IMR-90 (cell line): Measurements from ENCODE around the gene KRT71. TPM values are rescaled to one million over a fixed set of nuclear protein-coding genes. Genes with fewer than 3 reads are reported as not detected.

ENCODE experiments used
- ATAC-seq: fragments of 200-7000 bp; cut with Tn5 transposase; 2 replicates; pipeline ENCODE4 v1.9.1; 2020; ENCODE audit warnings: low read depth, mild to moderate bottlenecking, moderate library complexity
- BruUV-seq: library from RNA; stranded (reverse); fragments of 400-500 nt; replicated peaks from 2 replicates; lab custom pipeline; 2021; lab: Mats Ljungman, UMichigan
- CTCF ChIA-PET: fragments of 300-600 bp; formaldehyde crosslinking; extraction: SDS; loops from one replicate; lab custom pipeline; 2021; ENCODE audit warnings: antibody characterized with exemption; lab: Yijun Ruan, JAX
- POLR2A ChIA-PET: fragments of 300-600 bp; sonication (Branson Sonifier 250); formaldehyde crosslinking; loops from one replicate; lab custom pipeline; 2022; ENCODE audit warnings: antibody characterized with exemption; ENCODE audit not compliant: unreplicated experiment; lab: Charles Lee
- DNase-seq: peaks from one replicate; pipeline ENCODE4 v3.0.0; 2013
- H2AFZ ChIP-seq: replicated peaks from 2 replicates; pipeline ENCODE3; 2013; ENCODE audit warnings: low read length, mild to moderate bottlenecking; ENCODE audit not compliant: poor library complexity
- H2AK5ac ChIP-seq: 2 replicates; pipeline ENCODE4 v1.6.1; 2013; ENCODE audit warnings: low read depth, low read length, inconsistent platforms
- H2AK9ac ChIP-seq: replicated peaks from 2 replicates; pipeline ENCODE3; 2013; ENCODE audit warnings: mild to moderate bottlenecking, low read depth, low read length, moderate library complexity; ENCODE audit not compliant: poor library complexity
- H2BK120ac ChIP-seq: 2 replicates; pipeline ENCODE4 v1.6.1; 2013; ENCODE audit warnings: low read depth, low read length, inconsistent platforms
- H2BK15ac ChIP-seq: 3 replicates; pipeline ENCODE4 v1.6.1; 2013; ENCODE audit warnings: low read depth, low read length, inconsistent platforms
- H2BK20ac ChIP-seq: 2 replicates; pipeline ENCODE4 v1.6.1; 2013; ENCODE audit warnings: low read depth, mild to moderate bottlenecking, inconsistent platforms, low read length, moderate library complexity
- H2BK5ac ChIP-seq: 2 replicates; pipeline ENCODE4 v1.6.1; 2013; ENCODE audit warnings: mild to moderate bottlenecking, low read depth, low read length, inconsistent platforms; ENCODE audit not compliant: poor library complexity, severe bottlenecking
- H3K14ac ChIP-seq: replicated peaks from 2 replicates; pipeline ENCODE4 v1.6.1; 2013; ENCODE audit warnings: low read depth, low read length, inconsistent platforms
- H3K18ac ChIP-seq: 2 replicates; pipeline ENCODE4 v1.6.1; 2013; ENCODE audit warnings: low read depth, low read length, control low read depth
- H3K23ac ChIP-seq: 2 replicates; pipeline ENCODE4 v1.6.1; 2013; ENCODE audit warnings: low read depth, low read length, inconsistent platforms
- H3K27ac ChIP-seq: 2 replicates; pipeline ENCODE4 v1.5.1; 2013; ENCODE audit warnings: mild to moderate bottlenecking, control low read depth, low read length; ENCODE audit not compliant: insufficient read depth
- H3K27me3 ChIP-seq: 2 replicates; pipeline ENCODE4 v1.6.1; 2013; ENCODE audit warnings: low read length; ENCODE audit not compliant: control insufficient read depth, insufficient read depth
- H3K36me3 ChIP-seq: 2 replicates; pipeline ENCODE4 v1.6.1; 2013; ENCODE audit warnings: low read length, mixed read lengths; ENCODE audit not compliant: control insufficient read depth, insufficient read depth
- H3K4ac ChIP-seq: 2 replicates; pipeline ENCODE4 v1.6.1; 2013; ENCODE audit warnings: low read depth, low read length, inconsistent platforms
- H3K4me1 ChIP-seq: 2 replicates; pipeline ENCODE4 v1.6.1; 2013; ENCODE audit warnings: low read length, mixed read lengths; ENCODE audit not compliant: control insufficient read depth, insufficient read depth
- H3K4me2 ChIP-seq: 2 replicates; pipeline ENCODE4 v1.6.1; 2013; ENCODE audit warnings: low read depth, mild to moderate bottlenecking, control low read depth, low read length, moderate library complexity
- H3K4me3 ChIP-seq: 2 replicates; pipeline ENCODE4 v1.5.1; 2013; ENCODE audit warnings: low read depth, mild to moderate bottlenecking, control low read depth, low read length, moderate library complexity; ENCODE audit not compliant: insufficient read depth
- H3K56ac ChIP-seq: 2 replicates; pipeline ENCODE4 v1.6.1; 2013; ENCODE audit warnings: low read length, inconsistent platforms; ENCODE audit not compliant: insufficient read depth; ENCODE audit errors: extremely low read depth
- H3K79me1 ChIP-seq, 2 experiments: 2 replicates each; pipeline ENCODE4 v1.6.1; 2013; ENCODE audit warnings: low read length in 2 of 2, inconsistent platforms in 1 of 2, low read depth in 1 of 2
- H3K9ac ChIP-seq: 2 replicates; pipeline ENCODE4 v1.6.1; 2013; ENCODE audit warnings: low read depth, low read length, control low read depth
- H3K9me1 ChIP-seq: 2 replicates; pipeline ENCODE4 v1.6.1; 2013; ENCODE audit warnings: low read length, inconsistent platforms; ENCODE audit not compliant: insufficient read depth
- H3K9me3 ChIP-seq: 2 replicates; pipeline ENCODE4 v1.6.1; 2013; ENCODE audit warnings: low read length; ENCODE audit not compliant: control insufficient read depth, insufficient read depth
- H4K20me1 ChIP-seq: 2 replicates; pipeline ENCODE4 v1.6.1; 2013; ENCODE audit warnings: low read length, inconsistent platforms; ENCODE audit not compliant: insufficient read depth
- H4K5ac ChIP-seq: 2 replicates; pipeline ENCODE4 v1.6.1; 2013; ENCODE audit warnings: mild to moderate bottlenecking, low read depth, low read length, control low read depth
- H4K8ac ChIP-seq, 2 experiments: 2 replicates each; pipeline ENCODE4 v1.6.1; 2013; ENCODE audit warnings: low read depth in 2 of 2, low read length in 2 of 2, control low read depth in 1 of 2, inconsistent platforms in 1 of 2
- H4K91ac ChIP-seq: 2 replicates; pipeline ENCODE4 v1.6.1; 2013; ENCODE audit warnings: low read depth, low read length, inconsistent platforms; ENCODE audit not compliant: insufficient read depth
- CHD1 ChIP-seq: IDR thresholded peaks from 2 replicates; pipeline ENCODE4 v1.6.1; 2012; ENCODE audit warnings: low read depth, low read length, improper control_type of control experiment
- ELK1 ChIP-seq: fragments of 150-350 bp; IDR thresholded peaks from 2 replicates; pipeline ENCODE4 v1.6.1; 2016; ENCODE audit warnings: low read depth, mild to moderate bottlenecking, low read length, moderate library complexity, borderline replicate concordance
- FOS ChIP-seq: fragments of 150-350 bp; IDR thresholded peaks from 2 replicates; pipeline ENCODE4 v1.6.1; 2016; ENCODE audit warnings: low read depth, low read length
- MAFK ChIP-seq: IDR thresholded peaks from 2 replicates; pipeline ENCODE4 v1.6.1; 2012; ENCODE audit warnings: low read depth, low read length, improper control_type of control experiment
- MAZ ChIP-seq: IDR thresholded peaks from 2 replicates; pipeline ENCODE4 v1.6.1; 2012; ENCODE audit warnings: low read depth, mild to moderate bottlenecking, low read length, improper control_type of control experiment, moderate library complexity, borderline replicate concordance
- MXI1 ChIP-seq: IDR thresholded peaks from 2 replicates; pipeline ENCODE4 v1.6.1; 2012; ENCODE audit warnings: low read depth, mild to moderate bottlenecking, low read length, moderate library complexity, borderline replicate concordance
- NFE2L2 ChIP-seq: fragments of 150-350 bp; IDR thresholded peaks from 2 replicates; pipeline ENCODE4 v1.6.1; 2016; ENCODE audit warnings: low read depth, mild to moderate bottlenecking, low read length
- POLR2A ChIP-seq: IDR thresholded peaks from 2 replicates; pipeline ENCODE4 v1.6.1; 2012; ENCODE audit warnings: mild to moderate bottlenecking, low read depth, low read length
- RAD21 ChIP-seq: IDR thresholded peaks from 2 replicates; pipeline ENCODE4 v1.6.1; 2012; ENCODE audit warnings: low read length, improper control_type of control experiment
- RCOR1 ChIP-seq: IDR thresholded peaks from 2 replicates; pipeline ENCODE4 v1.6.1; 2012; ENCODE audit warnings: mild to moderate bottlenecking, low read length, improper control_type of control experiment; ENCODE audit not compliant: insufficient replicate concordance
- RFX5 ChIP-seq: IDR thresholded peaks from 2 replicates; pipeline ENCODE4 v1.8.0; 2012; ENCODE audit warnings: low read depth, mild to moderate bottlenecking, low read length, moderate library complexity
- USF2 ChIP-seq: fragments of 150-350 bp; IDR thresholded peaks from 2 replicates; pipeline ENCODE4 v1.6.1; 2017; ENCODE audit warnings: mild to moderate bottlenecking, antibody characterized with exemption, low read length, low read depth
- WGBS, 2 experiments: methylation state at CpG; one replicate each; pipeline versions ENCODE4 v1.1.5 to v1.1.7; 2013; ENCODE audit warnings: missing lambda C conversion rate in 2 of 2; ENCODE audit not compliant: insufficient read length in 1 of 2; ENCODE audit errors: extremely low coverage in 2 of 2; 5-methylcytosine and 5-hydroxymethylcytosine counted together
- dilution Hi-C: fragments of 300-500 bp; cut with HindIII; formaldehyde crosslinking; loops from one replicate; pipeline ENCODE4 v1.14.3; 2018; ENCODE audit warnings: low sequenced_read_pairs; ENCODE audit not compliant: unreplicated experiment
- in situ Hi-C: fragments of 300-500 bp; cut with MboI; formaldehyde crosslinking; loops from 3 replicates; pipeline ENCODE4 v1.14.3; 2019; ENCODE audit warnings: low sequenced_read_pairs, inconsistent platforms, mixed read lengths
- intact Hi-C: fragments of 100-400 bp; cut with micrococcal nuclease; formaldehyde crosslinking; loops from 2 replicates; pipeline ENCODE4 v1.10.0; 2022
- polyA plus RNA-seq, 3 experiments: library from polyadenylated mRNA; depleted of rRNA; stranded (reverse); fragments of >200 nt; gene quantifications; 2 replicates each; pipeline ENCODE4 v1.2.3, GENCODE V29; 2012; ENCODE audit warnings: low replicate concordance in 1 of 3
- total RNA-seq: library from RNA; depleted of rRNA; stranded (reverse); fragments of >200 nt; gene quantifications from 2 replicates; pipeline ENCODE4 v1.2.3, GENCODE V29; 2012
- TF ChIP-seq, protein P1 (sequence below): conservative IDR thresholded peaks from 2 replicates; pipeline ENCODE4 v1.5.1; 2012; ENCODE audit warnings: mild to moderate bottlenecking, low read depth, low read length, improper control_type of control experiment

The KRT71 gene
- total and polyA plus RNA-seq, 2 of the 4 experiments (the other 2 are of a cell fraction): not detected

- in situ Hi-C loops (no loop called here), intact Hi-C loops (no loop called here), dilution Hi-C loops (no loop called here)
- no peak for DNase-seq
- H3K36me3 ChIP-seq: no peaks in the 10 kb centered on the region
- no peak overlapping the region for H2BK15ac ChIP-seq
- H2AFZ ChIP-seq: no peak overlapping the region
- H2AK5ac ChIP-seq: no peak overlapping the region
- no peaks in the 10 kb centered on the region for H3K4me1 ChIP-seq
- POLR2A ChIA-PET: no interaction called here
- H3K56ac ChIP-seq: no peak overlapping the region
- no peak overlapping the region for H2AK9ac ChIP-seq
- no peak overlapping the region for H3K4ac ChIP-seq
- H3K9ac ChIP-seq: no peak overlapping the region
- CTCF ChIA-PET: no interaction called here
- H3K4me2 ChIP-seq: no peak overlapping the region
- no peak overlapping the region for H3K18ac ChIP-seq
- no peak overlapping the region for H4K8ac ChIP-seq
- no peak overlapping the region for H2BK120ac ChIP-seq
- no peaks in the 10 kb centered on the region for H3K9me3 ChIP-seq
- no peak for ATAC-seq
- WGBS, 2 experiments: no CpG with 5 or more reads among the region's 1 CpG
- no peak overlapping the region for H2BK20ac ChIP-seq
- no peak overlapping the region for H3K14ac ChIP-seq
- H4K91ac ChIP-seq: no peak overlapping the region
- no peaks in the 10 kb centered on the region for H3K79me1 ChIP-seq
- H4K20me1 ChIP-seq: no peaks in the 10 kb centered on the region
- H3K27ac ChIP-seq: no peak overlapping the region
- no peak overlapping the region for H3K4me3 ChIP-seq
- H2BK5ac ChIP-seq: no peak overlapping the region
- H3K23ac ChIP-seq: no peak overlapping the region
- peaks cover 11% of the 10 kb centered on the region for H3K27me3 ChIP-seq
- BruUV-seq: no TSS peak
- H3K9me1 ChIP-seq: no peaks in the 10 kb centered on the region
- no peak for TF ChIP-seq MXI1
- no peak for TF ChIP-seq RFX5
- TF ChIP-seq ELK1: no peak
- no peak for TF ChIP-seq RCOR1
- TF ChIP-seq CHD1: no peak
- no peak for TF ChIP-seq NFE2L2
- no peak for TF ChIP-seq RAD21
- TF ChIP-seq POLR2A: no peak
- no peak for TF ChIP-seq USF2
- TF ChIP-seq FOS: no peak
- TF ChIP-seq MAZ: no peak
- no peak for TF ChIP-seq MAFK
- TF ChIP-seq, protein P1, sequence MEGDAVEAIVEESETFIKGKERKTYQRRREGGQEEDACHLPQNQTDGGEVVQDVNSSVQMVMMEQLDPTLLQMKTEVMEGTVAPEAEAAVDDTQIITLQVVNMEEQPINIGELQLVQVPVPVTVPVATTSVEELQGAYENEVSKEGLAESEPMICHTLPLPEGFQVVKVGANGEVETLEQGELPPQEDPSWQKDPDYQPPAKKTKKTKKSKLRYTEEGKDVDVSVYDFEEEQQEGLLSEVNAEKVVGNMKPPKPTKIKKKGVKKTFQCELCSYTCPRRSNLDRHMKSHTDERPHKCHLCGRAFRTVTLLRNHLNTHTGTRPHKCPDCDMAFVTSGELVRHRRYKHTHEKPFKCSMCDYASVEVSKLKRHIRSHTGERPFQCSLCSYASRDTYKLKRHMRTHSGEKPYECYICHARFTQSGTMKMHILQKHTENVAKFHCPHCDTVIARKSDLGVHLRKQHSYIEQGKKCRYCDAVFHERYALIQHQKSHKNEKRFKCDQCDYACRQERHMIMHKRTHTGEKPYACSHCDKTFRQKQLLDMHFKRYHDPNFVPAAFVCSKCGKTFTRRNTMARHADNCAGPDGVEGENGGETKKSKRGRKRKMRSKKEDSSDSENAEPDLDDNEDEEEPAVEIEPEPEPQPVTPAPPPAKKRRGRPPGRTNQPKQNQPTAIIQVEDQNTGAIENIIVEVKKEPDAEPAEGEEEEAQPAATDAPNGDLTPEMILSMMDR: no peak
- H4K5ac ChIP-seq: no peak overlapping the region
Observed at GRCh38 chr12:52494100-52494499, 58.8 kb downstream of the KRT71 start.
